Measurements from ENCODE around the gene AURKAIP1.

Gene AURKAIP1

DNA sequence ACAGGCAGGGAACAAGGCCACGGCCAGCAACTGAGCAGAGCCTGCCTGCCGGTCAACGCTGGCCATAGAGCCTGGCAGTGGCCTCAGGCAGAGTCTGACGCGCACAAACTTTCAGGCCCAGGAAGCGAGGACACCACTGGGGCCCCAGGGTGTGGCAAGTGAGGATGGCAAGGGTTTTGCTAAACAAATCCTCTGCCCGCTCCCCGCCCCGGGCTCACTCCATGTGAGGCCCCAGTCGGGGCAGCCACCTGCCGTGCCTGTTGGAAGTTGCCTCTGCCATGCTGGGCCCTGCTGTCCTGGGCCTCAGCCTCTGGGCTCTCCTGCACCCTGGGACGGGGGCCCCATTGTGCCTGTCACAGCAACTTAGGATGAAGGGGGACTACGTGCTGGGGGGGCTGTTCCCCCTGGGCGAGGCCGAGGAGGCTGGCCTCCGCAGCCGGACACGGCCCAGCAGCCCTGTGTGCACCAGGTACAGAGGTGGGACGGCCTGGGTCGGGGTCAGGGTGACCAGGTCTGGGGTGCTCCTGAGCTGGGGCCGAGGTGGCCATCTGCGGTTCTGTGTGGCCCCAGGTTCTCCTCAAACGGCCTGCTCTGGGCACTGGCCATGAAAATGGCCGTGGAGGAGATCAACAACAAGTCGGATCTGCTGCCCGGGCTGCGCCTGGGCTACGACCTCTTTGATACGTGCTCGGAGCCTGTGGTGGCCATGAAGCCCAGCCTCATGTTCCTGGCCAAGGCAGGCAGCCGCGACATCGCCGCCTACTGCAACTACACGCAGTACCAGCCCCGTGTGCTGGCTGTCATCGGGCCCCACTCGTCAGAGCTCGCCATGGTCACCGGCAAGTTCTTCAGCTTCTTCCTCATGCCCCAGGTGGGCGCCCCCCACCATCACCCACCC, 43.7 kb downstream of the AURKAIP1 start, which contains the start of gene TAS1R3:
Gene TAS1R3, plus strand, starts transcription at position 213 of the 898 bp plus-strand sequence. Its CDS starts 66 bp downstream, at position 279.
- no peak for DNase-seq

DNA sequence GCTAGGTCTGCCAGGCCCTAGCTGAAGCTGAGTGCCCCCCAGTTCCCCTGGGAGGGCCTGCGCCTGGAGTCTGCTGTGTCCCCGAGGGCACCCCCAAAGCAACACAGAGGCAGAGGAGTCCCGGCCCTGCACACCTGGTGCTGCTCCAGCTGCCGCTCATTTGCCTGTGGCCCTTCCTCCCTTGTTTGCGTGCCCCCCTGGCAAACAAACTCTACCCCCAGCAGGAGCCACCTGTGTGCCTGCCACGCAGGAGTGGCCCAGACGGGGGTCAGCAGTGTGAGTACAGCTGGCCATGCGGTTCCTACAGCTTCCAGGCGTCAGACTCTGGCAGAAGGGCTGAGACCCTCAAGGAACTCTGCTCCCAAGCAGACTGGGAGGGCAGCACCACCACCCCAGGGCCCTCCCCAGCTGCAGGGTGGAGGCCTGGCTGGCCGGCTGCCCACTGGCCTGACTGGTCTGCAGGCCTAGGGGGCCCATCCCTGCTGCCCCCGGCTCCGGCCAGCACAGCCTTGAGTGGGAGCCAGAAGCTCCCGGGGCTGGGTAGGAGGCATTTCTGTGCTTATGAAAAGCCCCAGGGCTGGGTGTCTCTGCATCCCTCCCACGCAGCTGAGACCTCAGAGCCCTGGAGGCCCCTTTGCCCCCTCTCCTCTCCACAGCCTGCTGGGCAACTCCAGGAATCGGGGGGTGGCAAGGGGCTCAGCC, 44.5 kb downstream of the AURKAIP1 start:
- DNase-seq = no peak

DNA sequence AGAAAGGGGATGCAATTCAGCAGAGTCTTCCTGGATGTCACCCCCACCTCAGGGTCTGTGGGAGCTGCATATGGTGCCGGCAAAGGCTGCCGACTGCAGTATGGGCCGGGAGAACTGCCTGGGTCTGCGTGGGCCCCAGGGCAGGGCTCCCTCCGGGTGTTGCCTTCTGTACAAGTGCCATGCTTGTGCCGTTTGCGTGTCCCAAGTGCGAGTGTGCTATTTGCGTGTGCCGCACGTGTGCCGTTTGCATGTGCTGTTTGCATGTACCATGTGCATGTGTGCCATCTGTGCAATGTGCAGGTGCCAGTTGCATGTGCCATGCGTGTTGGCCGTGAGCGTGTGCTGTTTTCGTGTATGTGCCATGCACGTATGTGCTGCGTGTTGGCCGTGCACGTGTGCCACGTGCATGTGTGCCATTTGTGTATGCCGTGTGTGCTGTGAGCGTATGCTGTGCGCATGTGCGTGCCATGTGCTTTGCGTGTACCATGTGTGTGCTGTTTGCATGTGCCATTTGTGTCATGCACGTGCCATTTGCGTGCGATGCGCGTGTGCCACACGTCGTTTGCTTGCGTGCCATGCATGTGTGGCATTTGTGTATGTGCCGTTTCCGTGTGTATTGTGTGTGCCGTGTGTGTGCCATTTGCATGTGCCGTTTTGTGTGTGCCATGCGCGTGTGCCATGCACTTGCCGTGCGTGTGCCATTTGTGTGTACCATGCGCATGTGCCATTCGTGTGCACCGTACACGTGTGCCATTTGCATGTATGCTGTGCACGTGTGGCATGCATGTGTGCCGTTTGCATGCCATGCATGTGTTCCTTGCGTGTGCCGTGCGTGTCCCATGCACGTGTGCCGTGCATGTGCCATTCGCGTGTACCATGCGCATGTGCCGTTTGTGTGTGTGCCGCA, 45.5 kb downstream of the AURKAIP1 start:
- DNase-seq = no peak

DNA sequence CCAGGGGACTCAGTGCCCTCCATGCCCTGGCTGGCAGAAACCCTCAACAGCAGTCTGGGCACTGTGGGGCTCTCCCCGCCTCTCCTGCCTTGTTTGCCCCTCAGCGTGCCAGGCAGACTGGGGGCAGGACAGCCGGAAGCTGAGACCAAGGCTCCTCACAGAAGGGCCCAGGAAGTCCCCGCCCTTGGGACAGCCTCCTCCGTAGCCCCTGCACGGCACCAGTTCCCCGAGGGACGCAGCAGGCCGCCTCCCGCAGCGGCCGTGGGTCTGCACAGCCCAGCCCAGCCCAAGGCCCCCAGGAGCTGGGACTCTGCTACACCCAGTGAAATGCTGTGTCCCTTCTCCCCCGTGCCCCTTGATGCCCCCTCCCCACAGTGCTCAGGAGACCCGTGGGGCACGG, 46.8 kb downstream of the AURKAIP1 start:
- no peak for DNase-seq

DNA sequence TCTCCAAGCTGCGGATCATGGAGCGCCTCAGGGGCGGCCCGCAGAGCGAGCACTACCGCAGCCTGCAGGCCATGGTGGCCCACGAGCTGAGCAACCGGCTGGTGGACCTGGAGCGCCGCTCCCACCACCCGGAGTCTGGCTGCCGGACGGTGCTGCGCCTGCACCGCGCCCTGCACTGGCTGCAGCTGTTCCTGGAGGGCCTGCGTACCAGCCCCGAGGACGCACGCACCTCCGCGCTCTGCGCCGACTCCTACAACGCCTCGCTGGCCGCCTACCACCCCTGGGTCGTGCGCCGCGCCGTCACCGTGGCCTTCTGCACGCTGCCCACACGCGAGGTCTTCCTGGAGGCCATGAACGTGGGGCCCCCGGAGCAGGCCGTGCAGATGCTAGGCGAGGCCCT, 47.7 kb downstream of the AURKAIP1 start:
- no peak for DNase-seq

DNA sequence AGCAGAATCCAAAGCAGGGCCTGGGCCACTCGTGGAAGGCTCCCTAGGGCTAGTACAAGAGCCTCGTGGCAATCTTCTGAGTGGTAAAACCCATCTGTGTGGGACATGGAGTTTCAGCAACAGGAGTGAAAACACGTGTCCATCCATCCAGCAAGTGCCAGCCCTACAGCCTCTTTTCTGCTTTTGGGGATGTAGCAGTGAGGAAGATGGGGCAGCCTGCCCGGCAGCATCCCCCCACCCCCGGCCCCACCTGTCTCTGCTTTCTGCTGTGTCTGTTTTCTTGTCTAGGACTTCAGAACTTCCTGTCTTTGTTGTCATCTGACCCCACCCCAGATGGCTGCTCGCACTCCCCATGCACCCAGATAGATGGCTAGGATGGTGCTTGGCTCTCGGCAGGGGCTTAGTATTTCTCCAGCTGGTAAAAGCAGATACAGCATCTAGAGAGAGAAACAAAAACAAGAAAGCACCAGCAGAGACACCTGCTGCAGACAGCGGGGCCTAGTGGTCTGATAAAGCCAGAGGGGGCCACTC, 48.9 kb downstream of the AURKAIP1 start:
- no peak for DNase-seq

DNA sequence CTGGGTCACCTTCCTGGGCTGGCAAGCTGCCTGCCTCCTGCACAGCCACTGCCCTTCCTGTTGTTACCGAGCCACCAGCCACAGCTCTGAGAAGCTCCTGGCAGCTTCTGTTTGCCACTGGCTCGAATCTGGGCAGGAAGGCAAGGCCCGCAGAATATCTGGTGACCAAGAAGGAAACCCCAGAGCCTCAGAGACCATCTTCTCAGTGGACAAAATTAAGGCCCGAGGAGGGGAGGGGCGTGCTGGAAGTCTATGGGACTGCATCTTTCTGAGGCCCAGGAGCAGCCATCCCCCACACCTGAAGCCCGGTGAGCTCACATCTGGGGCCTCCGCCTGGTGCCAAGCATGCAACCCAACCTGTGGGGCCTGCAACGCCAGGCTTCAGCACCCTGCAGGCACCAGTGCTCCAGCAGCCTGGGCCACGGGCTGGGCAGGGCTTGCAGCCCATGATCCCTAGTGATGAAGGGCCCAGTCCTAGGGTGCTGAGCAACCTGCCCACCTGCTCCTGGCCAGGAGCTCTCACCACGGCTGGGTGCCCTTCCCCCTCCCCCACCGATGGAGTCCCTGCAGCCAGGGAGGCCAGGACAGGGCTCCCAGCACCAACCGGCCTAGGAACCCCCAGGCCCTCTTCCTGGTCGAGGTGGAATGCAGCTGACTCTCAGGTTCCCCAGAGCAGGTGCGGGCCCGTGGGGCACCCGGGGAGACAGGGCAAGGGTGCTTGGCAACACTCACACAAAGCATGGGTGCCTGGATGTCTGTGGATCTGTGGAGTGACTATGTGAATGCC, 49.5 kb downstream of the AURKAIP1 start:
- DNase-seq = no peak

DNA sequence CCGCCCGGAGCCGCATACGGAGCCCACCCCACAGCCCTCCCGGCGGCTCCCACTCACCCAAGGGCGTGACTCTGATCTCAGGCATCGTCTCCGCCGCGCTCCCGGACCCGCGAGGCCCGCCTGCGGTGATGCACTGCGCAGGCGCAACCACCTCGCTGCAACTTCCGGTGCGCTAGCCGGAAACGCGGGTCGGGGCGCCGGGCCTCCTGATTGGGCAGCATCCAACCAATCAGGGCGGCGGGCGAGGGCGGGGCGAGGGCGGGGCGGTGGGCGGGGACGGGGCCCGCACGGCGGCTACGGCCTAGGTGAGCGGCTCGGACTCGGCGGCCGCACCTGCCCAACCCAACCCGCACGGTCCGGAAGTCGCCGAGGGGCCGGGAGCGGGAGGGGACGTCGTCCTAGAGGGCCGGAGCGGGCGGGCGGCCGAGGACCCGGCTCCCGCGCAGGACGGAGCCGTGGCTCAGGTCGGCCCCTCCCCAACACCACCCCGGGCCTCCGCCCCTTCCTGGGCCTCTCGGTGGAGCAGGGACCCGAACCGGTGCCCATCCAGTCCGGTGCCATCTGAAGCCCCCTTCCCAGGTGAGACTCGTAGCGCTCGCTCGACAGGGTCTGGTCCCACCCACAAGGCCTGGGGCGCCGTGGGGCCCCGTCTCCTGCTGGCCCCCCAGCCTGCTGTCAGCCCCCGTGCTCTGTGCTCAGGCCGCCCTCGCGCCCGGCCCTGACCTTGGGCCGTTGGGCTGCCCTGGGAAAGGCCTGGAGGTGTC, 50.3 kb downstream of the AURKAIP1 start, which contains the start of the genes CPTP and INTS11:
Gene CPTP, plus strand, starts transcription at position 279 of the 764 bp plus-strand sequence. CDS start 2,109 bp downstream, outside the sequence.
Gene INTS11, minus strand, starts transcription at position 137 of the 764 bp plus-strand sequence. Its CDS starts 52 bp downstream, at position 85.
- DNase-seq = peak; percentile 82

DNA sequence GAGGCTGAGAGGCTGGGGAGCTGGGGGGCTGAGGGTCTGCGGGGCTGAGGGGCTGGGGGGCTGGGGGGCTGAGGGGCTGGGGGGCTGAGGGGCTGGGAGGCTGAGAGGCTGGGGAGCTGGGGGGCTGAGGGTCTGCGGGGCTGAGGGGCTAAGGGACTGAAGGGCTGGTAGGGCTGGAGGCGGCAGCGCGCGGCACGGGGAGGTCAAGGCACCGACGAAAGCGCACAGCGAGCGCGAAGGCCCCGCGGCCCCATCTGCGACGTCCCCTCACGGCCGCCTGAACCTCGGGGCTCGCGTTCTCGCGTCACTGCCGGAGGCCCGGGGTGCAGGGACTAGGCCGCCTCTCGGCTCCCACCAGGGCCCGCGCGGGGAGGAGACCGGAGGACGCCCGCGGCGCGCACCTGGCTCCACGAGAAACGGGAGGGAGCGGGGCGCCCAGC, 50.9 kb downstream of the AURKAIP1 start:
- DNase-seq = no peak
